Fibroblast of peridontal ligament (primary cell): ENCODE results near the gene PA2G4.
"Not testable (repeated sequence)": the region's sequence is repeated elsewhere in the genome, so short reads cannot be mapped to it uniquely, and the experiment has no call there.

Experiments used
- DNase-seq: peaks from one replicate; pipeline ENCODE4 v3.0.0-alpha.2; 2010; ENCODE audit errors: extremely low read depth

Gene PA2G4

DNA sequence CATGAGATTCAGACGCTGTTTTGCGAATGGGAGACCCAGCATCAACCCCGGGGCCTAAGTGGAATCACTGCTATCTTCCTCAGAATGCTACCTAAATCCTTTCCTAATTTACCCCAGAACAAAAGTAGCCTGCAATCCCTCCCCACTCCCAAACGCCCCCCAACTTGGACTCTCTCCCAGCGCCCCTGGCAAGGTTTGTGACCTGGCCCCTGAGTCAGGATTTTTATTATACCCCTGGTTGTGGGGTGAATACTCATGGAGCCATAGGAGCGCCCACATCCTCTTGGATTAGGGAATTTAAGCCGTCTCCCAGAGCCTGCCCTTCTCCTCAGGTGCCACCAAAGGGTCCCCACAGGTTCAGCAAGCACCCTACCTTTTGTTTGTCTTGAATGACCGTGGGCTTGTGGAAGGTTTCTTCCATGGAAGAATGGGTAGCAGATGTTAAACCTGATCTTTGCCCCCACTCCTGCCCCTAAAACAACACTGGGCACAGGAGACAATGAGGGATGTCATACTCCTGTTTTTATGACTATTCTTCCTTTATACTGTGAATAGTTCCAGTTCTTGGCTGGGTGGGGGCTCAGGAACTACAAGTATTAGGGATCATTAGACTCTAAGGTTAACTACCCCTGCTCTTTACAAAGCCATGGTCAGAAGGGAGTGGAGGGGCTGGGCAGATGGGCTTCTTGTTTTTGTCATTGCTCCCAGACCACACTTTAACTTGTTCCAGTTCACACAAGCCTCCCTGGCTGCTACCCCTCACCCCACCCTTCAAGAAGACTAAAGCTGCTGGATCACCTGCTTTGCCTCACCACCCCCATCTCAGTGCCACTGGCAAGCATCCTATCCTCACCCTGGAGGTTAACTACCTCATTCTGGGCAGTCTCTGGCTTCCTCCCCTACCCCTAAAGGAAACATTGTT, 48.7 kb downstream of the PA2G4 start:
- DNase-seq, result no peak

DNA sequence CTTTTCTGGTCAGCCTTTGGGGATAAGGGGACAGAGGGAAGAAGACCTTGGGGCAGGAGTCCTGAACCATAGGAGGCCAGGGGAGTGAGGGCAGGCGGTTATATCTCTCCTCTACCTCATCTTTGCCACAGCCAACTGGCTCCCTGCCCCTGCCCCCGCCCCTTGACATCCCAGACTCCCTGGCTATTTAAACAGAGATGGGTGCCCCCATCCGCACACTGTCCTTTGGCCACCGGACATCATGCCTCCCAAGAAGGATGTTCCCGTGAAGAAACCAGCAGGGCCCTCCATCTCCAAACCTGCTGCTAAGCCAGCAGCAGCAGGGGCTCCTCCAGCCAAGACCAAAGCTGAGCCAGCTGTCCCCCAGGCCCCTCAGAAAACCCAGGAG, 49.3 kb downstream of the PA2G4 start:
- DNase-seq, result no peak

DNA sequence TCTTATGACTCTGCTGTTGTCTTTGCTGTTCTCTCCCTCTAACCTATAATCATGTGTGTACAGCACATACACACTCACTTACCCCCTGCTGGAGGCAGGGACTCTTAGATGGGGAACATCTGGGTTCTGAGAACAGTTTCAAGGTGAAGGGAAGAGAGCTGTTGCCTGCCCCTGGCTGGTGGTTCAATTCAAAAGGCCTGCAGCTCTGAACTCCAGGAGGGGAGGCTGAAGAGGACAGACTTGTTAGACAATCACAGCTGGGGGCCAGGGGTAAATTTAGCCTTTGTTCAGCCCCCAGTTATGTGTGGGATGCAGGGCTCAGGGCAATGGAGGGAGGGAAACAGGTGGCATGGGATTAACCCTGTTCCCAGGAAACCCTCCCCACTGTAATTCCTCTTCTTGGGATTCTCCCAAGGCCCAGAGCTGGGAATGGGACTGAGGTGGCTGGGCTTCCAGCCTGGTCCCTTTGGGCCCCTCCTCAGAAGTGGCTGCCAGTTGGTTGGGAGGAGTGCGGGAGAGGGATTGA, 50.0 kb downstream of the PA2G4 start:
- DNase-seq, result no peak

DNA sequence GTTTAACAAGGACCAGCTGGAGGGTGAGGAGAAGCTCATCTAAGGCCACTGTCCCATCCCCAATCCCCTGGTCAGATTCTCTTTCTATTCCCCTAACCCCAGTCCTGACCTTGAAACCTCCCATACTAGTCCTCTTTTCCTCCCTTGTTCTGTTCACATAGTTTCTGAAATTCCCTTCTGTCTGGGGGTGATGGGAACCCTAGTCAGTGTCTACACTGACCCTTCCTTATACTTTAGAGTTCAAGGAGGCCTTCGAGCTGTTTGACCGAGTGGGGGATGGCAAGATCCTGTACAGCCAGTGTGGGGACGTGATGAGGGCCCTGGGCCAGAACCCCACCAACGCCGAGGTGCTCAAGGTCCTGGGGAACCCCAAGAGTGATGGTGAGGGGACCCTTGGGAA, 50.5 kb downstream of the PA2G4 start:
- DNase-seq, result no peak

DNA sequence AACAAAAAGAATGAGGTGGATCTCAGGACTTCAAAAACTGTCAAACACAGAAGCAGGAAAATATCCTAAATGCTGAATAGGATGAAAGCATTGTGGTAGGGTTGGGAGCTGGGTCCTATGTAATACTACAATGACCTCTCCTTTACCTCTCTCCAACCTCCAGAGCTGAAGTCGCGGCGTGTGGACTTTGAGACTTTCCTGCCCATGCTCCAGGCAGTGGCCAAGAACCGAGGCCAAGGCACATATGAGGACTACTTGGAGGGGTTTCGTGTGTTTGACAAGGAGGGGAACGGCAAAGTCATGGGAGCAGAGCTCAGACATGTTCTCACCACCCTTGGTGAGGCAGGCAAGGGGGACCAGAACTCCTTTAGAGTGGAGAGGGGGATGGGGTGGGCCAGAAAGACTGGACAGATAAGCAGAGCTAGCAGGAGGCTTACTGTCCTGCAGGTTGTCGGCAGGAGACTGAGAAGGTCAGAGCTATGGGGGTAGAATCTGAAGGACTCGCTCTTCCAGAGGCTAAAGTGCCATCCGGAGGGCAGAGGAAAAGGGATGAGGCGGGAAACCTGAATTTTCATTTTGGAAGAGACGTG, 51.0 kb downstream of the PA2G4 start:
- no peak for DNase-seq

DNA sequence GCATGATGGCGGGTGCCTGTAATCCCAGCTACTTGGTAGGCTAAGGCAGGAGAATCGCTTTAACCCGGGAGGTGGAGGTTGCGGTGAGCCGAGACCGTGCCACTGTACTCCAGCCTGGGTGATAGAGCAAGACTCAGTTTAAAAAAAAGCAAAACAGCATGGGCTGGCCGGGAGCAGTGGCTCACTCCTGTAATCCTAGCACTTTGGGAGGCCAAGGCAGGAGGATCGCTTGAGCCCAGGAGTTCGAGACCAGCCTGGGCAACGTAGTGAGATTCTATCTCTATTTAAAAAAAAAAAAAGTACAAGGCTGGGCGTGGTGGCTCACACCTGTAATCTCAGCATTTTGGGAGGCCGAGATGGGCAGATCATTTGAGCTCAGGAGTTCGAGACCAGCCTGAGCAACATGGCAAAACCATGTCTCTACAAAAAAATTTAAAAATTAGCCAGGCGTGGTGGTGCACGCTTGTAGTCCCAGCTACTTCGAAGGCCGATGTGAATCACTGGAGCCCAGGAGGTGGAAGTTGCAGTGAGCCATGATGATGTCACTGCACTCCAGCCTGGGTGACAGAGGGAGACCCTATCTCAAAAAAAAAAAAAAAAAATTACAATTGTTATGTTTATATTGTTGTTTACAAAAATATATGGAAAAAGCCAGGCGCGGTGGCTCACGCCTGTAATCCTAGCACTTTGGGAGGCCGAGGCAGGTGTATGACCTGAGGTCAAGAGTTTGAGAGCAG, 52.3 kb downstream of the PA2G4 start:
- DNase-seq, result not testable (repeated sequence)

DNA sequence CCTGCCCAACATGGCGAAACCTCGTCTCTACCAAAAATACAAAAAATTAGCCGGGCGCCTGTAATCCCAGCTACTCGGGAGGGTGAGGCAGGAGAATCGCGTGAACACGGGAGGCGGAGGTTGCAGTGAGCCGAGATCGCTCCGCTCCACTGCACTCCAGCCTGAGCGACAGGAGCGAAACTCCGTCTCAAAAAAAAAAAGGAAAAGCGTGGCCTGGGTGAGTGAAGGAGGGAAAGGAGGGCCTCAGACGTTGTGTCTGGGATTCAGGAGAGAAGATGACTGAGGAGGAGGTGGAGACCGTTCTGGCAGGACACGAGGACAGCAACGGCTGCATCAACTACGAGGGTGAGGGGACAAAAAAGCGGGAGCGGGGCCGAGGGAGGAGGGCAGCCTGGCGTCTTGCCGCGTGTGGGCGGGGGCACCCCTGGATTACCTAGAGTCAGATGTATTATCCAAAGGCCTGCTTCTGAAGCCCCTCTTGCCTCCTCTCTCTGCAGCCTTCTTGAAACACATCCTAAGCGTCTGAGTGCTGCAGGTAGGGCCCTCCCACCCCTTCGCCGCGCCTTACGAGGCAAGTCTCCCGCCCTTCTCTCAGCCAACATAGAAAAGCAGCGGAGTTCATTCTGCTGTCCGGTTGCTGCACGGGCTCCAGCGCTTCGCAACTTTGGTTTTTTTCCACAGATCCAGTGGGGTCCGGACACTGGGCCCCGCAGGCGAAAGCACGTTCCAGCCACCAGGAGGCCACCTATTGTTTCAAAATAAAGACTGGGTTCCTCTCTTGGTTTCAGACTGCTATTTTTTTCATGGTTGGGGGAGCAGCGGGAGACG, 53.1 kb downstream of the PA2G4 start:
- peak; percentile 84 for DNase-seq

DNA sequence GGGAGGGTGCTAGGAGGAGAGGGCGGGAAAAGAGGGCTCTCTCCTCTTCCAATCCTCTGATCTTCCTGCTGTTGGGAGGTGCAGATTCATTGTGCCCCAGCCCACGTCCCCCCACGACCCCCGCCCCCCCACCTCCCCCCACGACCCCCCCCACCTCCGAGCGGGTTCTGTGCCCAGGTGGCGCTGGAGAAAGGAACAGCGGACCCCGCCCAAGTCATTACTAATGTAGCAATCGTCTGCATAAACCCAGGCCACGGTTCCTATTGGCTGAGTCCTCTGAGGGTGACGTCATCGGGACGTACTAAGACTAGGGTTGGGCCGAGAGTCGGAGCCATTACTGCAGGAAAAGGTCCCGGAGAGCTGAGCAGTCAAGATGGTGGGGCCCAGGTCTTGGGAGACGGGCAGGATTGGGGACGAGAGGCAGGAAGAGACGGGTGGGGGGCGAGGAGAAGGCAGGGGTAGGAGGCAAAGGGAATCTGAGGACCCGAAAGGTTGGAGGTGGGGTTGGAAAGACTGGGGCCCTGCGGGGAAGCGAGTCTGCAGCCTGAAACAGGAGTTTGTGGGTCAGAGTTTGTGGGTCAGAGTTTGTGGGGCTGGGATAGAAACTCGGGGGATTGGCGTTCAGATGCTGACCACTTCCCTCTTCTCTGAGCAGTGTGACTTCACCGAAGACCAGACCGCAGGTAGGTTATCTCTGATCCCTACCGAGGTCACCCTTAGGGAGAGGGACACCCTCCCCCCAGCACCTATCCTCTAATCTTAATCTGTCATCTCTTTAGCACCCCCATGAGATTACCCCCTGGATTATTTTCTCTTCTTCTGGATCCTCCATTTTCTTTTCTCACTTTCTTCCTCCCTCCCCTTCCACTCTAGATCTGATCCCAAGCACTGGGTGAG, 53.9 kb downstream of the PA2G4 start, which contains the start of gene MYL6:
Gene MYL6, plus strand, starts transcription at position 331 of the 897 bp plus-strand sequence. Its CDS starts 43 bp downstream, at position 374.
- peak; percentile 99 for DNase-seq

DNA sequence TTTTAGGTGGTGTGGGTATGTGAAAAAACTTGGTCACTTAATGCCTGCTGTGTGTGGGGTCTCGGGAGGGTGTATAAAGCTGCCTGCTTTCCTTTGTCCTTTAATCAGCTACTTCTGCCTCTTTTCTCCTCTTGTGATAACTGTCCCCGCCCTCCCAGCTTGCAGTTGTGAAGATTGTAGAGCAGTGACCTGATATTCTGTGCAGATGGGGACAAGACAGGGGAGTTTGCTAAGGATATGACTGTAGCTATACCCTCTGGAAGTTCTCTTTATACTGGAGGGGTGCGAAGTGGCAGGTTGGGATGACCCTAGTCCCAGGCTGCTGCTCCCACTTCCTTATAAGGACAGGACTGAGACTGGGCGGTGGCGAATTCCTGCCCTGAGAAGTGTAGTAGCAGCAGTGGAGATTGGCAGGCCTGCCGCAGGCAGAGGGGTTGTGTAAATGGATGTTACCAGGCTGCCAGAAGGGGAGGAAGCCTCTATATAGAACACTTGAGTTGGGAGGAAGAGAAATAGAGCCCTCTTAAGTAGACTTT, 54.6 kb downstream of the PA2G4 start:
- DNase-seq, result peak; percentile 84

DNA sequence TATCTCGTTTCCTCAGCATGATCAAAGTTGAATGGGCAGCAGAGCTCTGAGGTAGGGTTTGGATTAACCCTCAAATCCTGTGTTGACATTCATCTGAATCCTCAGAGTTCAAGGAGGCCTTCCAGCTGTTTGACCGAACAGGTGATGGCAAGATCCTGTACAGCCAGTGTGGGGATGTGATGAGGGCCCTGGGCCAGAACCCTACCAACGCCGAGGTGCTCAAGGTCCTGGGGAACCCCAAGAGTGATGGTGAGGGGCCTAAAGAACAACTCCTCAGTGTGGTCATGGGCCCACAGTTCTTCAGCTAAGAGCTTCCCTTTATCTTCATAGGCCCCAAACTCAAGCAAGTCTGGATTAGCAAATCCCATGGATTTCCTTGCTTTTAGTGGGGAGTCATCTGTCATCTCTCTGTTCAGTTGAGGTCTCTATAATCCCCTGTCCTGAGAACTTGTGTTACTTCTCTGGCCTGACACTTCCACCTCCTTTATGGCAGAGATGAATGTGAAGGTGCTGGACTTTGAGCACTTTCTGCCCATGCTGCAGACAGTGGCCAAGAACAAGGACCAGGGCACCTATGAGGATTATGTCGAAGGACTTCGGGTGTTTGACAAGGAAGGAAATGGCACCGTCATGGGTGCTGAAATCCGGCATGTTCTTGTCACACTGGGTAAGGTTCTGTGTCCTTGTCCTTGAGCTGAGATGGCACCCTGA, 55.3 kb downstream of the PA2G4 start:
- DNase-seq, result no peak

DNA sequence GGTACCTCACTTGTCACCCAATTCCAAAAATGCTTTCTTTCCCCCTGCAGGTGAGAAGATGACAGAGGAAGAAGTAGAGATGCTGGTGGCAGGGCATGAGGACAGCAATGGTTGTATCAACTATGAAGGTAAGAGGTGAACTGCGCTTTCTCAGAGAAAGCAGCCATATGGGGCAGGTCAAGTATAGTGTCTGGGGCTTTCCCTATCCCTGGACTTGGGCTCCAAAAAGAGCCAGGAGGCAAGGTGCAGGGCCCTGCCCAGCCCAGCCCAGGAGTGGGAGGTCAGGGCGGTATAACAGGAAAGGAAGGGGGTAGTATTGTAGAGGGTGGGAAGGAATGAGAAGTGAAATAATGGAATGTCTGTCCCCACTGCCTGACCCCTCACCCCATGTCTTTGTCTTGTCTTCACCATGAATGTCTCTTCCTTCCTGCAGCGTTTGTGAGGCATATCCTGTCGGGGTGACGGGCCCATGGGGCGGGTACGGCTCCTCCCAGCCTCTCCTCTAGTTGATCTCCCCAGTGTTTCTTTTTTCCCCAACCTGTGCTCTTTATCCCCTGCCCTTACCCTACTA, 55.9 kb downstream of the PA2G4 start:
- no peak for DNase-seq

DNA sequence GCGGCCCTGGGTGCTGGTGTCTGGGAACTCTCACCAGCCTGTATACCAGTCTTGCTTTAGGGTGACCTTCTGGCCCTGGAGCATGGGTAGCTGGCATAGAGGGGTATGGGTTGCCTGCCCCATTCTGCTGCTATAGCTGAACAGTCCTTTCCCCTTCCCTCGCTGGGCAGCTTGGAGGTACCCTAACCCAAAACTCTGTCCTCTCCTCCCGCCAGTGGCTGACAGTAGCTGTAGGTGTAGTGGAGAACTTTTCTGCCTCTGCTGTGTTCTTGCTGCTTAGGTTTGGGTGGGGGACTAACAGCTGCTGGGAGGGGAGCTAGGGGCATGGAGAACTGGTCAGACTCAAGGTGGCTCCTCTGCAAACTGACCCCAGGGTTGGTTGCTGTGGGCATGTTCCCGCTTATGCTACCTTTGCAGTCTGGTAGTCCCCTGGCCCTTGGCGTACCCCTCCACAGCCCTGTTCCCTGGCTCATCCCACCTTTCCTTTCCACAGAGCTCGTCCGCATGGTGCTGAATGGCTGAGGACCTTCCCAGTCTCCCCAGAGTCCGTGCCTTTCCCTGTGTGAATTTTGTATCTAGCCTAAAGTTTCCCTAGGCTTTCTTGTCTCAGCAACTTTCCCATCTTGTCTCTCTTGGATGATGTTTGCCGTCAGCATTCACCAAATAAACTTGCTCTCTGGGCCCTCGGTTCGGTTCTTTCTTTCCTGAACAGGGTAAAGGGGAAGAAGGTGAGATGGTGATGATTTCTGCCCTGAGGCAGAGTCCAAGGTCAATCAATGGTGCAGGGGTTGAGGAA, 56.7 kb downstream of the PA2G4 start:
- no peak for DNase-seq

DNA sequence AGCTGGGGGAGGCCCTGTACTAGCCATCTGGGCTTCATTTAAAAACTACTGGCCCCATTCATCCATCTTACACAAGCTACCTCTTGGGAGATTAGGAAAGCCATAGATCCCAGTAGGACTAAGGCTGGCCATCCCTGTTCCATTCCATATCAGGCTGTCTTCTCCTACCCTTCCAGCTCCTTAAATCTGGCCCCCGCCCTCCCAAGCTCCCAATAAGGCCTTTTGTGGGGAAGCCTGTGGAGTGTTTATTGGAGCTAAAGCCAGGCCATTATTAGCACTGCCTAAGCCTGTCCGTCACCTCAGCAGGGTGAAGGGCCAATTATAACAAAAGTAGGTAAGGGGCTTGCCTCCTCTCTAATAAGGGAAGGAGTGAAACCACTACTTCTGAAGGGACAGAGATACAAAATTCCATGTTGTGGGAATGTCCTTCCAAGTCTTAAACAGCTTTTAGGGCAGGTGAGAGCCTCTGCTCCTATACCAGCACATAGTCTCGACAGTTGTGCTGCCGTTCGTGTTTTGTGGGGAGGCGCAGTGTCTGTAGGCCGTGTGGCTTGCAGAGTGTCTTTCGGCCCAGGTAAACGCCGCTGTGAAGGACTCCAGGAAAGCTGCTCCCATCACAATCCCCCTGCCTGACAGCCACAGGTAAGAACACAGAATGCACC, 57.5 kb downstream of the PA2G4 start:
- no peak for DNase-seq

DNA sequence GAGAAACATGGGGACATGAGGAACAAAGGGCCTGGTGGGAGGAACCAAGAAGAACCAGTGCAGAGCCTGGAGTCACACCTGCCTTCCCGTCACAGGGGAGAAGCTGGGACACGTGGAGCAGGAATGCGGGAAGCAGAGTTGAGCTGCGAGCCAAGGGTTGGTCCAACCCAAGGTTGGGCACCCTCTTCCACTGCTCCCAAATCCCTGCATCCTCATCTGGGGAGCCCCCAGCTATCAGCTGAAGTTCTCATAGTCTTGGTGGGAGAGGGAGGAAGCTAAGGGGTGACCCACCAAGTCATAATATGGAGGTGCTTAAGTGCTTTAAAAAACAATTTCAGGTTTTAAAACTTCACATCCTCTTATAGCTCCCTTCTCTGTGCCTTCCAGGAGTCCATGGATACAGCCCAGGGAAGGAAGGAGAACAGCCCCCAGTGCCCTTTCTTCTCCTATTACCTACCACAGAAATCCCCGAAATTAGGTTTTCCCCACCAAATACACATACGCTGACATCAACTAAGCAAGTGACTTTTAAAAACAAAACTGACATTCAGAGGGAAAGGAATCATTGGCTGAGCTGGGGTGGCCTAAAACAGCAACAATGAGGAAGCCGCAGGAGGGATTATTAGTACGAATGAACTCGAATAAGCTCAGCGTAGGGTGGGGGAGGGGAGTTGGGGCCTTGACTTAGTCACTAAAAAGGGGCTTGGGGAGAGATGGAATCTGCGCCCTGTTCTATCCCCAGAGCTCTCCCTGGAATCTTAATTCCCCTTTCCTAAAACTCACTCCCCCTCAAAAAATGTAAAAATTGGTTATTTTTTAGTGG, 58.3 kb downstream of the PA2G4 start:
- peak; percentile 27 for DNase-seq
